D721Med (cell line): ENCODE data around the gene PKLR.
"Not testable (repeated sequence)": the region's sequence is repeated elsewhere in the genome, so short reads cannot be mapped to it uniquely, and the experiment has no call there.

ENCODE experiments used
- DNase-seq: peaks from one replicate; pipeline ENCODE4 v3.0.0; 2011; ENCODE audit warnings: low spot score; ENCODE audit not compliant: insufficient read length
- FAIRE-seq: peaks from 2 replicates; lab custom pipeline; 2011; peaks lifted over from hg19 to GRCh38; lab: Jason Lieb, UNC
- TF ChIP-seq, protein P1 (sequence below): IDR thresholded peaks from 2 replicates; pipeline ENCODE4 v1.5.1; 2012; ENCODE audit warnings: mild to moderate bottlenecking, control low read depth; ENCODE audit not compliant: insufficient read depth; ENCODE audit errors: missing control alignments

PKLR gene

DNA sequence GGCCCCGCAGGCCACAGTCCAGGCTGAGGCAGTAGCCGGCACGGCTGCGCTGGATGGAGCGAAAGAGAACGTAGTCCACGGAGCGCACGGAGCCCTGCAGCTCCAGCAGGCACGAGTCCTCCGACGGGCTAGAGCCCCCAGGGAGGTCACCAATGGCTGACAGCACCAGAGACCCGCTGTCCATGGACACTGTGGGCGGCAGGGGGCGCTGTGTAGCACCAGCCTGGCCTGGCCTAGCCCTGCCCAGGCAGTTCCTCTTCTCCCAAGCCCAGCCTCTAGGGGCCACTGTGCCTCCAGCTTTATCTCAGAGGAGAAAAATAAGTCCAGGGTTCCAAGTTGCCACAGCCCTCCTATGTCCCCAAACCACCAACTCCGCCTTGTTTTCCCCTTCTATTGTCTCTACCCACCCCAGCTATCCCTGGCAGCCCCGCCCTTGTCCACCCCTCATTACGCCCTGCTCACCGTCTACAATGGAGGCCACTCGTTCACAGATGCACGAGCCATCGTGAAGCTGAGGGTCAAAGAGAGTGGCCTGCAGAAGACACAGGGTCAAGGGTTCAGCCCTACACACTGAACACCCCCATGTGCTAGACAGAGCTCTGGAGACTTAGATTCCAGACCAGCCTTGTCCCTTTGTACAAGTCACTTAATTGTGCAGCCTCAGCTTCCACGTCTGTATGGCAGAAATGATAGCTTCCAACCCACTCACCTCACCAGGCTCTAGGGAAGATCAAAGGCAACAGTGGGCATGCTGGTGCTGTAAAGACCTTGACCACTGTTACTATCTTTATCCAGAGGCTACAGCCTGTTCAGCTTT is 50.4 kb downstream of the PKLR start:
- TF ChIP-seq, protein P1, sequence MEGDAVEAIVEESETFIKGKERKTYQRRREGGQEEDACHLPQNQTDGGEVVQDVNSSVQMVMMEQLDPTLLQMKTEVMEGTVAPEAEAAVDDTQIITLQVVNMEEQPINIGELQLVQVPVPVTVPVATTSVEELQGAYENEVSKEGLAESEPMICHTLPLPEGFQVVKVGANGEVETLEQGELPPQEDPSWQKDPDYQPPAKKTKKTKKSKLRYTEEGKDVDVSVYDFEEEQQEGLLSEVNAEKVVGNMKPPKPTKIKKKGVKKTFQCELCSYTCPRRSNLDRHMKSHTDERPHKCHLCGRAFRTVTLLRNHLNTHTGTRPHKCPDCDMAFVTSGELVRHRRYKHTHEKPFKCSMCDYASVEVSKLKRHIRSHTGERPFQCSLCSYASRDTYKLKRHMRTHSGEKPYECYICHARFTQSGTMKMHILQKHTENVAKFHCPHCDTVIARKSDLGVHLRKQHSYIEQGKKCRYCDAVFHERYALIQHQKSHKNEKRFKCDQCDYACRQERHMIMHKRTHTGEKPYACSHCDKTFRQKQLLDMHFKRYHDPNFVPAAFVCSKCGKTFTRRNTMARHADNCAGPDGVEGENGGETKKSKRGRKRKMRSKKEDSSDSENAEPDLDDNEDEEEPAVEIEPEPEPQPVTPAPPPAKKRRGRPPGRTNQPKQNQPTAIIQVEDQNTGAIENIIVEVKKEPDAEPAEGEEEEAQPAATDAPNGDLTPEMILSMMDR = peak; percentile 100
- FAIRE-seq = no peak

DNA sequence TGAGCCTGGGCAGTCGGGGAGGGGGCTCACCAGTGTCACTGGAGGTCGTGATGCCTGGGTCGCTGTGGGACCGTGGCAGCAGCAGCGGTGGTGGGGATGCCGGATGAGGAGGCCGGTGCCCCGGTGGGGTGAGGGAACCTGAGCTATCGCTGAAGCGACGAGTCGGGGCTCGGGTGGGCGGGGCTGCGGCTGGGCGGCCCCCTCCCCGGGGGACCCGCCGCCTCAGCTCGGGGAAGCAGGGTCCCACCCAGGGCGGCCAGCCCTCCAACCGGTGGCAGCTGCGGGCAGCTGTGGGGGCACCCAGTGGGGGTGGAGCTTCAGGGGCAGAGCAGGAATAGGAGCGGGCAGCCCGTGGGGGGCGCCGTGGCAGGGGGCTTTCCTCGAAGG is 51.0 kb downstream of the PKLR start:
- FAIRE-seq = no peak
- TF ChIP-seq, protein P1 = no peak

More for the DNA sequence above, 50.4 kb downstream of the PKLR start:
- DNase-seq = peak; percentile 100

DNA sequence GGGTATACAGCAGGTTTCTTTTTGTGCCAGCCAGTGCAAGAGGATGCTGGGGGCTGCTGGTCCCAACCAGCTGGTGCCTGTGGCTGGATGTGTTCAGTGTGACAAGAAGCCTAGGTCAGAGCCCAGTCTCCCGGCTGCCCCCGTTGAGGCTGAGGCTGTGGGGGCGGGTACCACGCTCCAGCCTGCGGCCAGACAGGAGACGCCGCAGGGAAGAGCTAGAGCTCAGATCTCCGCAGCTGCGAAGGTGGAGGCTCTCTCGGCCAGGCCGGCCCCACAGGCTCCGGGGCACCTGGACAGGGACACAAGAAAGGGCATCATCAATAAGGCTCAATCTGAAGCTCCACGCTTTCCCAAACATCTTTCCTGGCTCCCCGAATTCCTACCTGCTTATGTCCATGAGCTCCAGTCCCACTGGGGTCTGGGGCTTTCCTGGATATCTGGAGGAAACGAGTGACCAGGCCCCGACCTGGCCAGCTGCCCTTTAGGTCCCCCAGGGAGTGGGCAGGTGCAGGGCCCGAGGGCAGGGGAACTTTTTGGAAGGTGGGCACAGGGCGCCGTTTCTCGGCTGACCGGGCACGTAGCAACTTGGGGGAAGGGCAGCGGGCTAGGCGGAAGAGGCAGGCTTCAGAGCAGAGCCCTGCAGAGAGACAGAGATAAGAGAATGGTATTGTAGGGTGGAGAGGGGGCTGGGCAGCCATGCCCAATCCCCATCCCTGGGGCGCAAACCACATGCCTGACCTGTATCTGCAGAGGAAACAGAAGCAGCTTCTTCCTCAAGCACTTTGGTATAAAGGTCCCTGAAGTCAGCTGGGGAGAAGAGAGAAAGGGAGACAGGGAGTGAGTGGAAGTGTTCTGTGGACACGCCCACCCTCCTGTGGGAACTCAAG is 53.3 kb downstream of the PKLR start:
- TF ChIP-seq, protein P1 = no peak
- DNase-seq (no peak), FAIRE-seq (no peak)

More for the DNA sequence above, 51.0 kb downstream of the PKLR start:
- no peak for DNase-seq

DNA sequence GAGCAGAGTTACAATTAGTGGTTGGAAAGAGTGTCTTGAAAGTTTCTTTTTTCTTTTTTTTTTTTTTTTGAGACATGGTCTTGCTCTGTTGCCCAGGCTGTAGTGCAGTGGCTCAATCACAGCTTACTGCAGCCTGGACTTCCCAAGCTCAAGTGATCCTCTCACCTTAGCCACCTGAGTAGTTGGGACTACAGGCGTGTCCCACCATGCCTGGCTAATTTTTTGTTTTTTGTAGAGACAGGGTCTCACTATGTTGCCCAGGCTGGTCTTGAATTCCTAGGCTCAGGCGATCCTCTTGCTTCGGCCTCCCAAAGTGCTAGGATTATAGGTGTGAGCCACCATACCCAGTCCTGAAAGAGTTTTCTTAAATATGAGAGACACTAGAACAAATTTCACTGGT is 54.4 kb downstream of the PKLR start:
- not testable (repeated sequence) for FAIRE-seq

DNA sequence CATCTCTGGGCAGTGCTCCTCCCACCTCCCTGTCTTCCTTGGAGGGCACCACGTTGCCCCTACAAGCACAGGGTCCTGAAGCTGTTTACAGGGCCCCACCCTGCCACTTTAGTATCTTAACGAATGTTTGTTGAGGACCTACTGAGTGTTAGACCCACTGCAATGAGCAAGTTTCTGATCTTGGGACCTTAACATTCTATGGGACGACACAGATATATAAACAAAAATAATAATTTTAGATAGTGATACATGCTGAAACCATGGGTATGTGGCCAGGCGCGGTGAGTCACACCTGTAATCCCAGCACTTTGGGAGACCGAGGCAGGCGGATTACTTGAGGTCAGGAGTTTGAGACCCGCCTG is 56.1 kb downstream of the PKLR start:
- no peak for DNase-seq
- TF ChIP-seq, protein P1 = no peak
- no peak for FAIRE-seq

More for the DNA sequence above, 54.4 kb downstream of the PKLR start:
- not testable (repeated sequence) for DNase-seq

DNA sequence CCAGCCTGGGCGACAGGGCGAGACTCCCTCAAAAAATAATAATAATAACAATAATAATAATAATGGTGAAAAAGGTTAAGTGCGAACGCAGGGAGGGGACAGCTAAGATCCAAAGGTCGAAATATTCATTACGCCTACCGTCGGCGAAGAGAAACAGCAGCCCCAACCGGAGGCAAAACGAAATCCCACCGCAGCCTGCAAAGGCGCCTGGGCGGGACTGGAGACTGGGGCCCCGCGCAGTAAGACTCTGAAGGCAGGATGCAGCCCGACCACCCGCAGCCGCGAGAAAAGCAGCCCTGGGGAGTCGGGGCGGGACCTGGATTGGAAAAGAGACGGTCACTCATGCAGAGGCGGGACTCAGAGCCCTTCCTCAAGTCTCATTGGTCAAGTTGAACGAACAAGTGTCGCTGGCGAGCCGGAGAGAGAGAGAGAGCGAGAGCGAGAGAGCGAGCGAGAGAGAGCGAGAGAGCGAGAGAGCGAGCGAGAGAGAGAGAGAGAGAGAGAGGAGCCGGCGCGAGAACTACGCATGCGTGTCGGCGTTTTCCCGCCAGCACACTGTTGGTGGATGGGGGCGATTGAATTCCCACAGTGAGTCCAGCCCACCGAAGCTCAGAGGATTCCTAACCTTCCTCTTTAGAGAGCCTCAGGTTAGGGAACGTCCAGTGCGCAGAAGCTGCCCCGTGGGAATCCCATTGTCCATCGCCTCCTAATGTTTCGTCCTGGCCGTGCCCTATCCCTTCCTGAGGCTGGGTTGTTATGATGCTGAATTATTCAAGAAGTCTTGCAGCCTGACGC is 56.7 kb downstream of the PKLR start:
- DNase-seq (peak; percentile 96), FAIRE-seq (no peak)
- TF ChIP-seq, protein P1 = peak; percentile 26

DNA sequence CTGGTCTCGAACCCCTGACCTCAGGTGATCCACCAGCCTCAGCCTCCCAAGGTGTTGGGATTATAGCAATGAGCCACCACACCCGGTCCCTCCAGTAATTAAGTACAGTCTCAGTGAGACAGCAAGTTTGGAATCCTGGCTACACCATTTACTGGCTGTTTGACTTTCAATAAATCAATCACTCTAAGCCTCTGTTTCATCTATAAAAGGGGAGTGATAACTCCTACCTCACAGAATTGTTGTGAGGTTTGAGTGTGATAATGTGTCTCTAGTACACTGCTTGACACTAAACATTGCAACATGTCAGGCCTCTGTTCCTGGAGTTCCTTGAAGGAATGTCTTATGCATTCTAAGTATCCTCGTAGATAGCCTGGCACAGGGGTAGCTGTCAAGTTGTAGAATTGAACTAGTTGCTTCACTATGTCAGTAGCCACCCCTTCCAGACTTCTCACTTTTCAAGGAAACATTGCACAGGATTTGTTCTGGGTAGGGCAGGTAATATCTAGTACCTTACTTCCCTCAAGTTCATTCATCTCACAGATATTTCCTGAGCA is 58.4 kb downstream of the PKLR start:
- TF ChIP-seq, protein P1 = no peak
- no peak for DNase-seq
- FAIRE-seq = no peak
